DMS53 treated with DMSO at 0.1 percent for 48 hours (cell line): ENCODE measurements around the gene COLEC12.

Source experiments
- DNase-seq: peaks from one replicate; lab custom pipeline; 2025; ENCODE audit not compliant: unreplicated experiment; lab: John Stamatoyannopoulos, UW

Gene COLEC12

GRCh38 chr18:390741-391478, 109.6 kb downstream of the COLEC12 start:
- DNase-seq = no peak

GRCh38 chr18:389658-390357, 110.7 kb downstream of the COLEC12 start:
- DNase-seq = no peak

GRCh38 chr18:388200-388599, 112.3 kb downstream of the COLEC12 start:
- no peak for DNase-seq

GRCh38 chr18:386994-387393, 113.5 kb downstream of the COLEC12 start:
- no peak for DNase-seq

- DNase-seq = no peak
Measured at GRCh38 chr18:384897-385296, 115.6 kb downstream of the COLEC12 start.

GRCh38 chr18:383135-383534, 117.4 kb downstream of the COLEC12 start:
- DNase-seq = no peak

- no peak for DNase-seq
Measured at GRCh38 chr18:382423-382984, 118.0 kb downstream of the COLEC12 start.

GRCh38 chr18:379681-380330, 120.7 kb downstream of the COLEC12 start:
- DNase-seq = no peak

GRCh38 chr18:378079-378478, 122.4 kb downstream of the COLEC12 start:
- DNase-seq = no peak

- no peak for DNase-seq
Measured at GRCh38 chr18:377088-377487, 123.4 kb downstream of the COLEC12 start.

GRCh38 chr18:376311-376710, 124.2 kb downstream of the COLEC12 start:
- DNase-seq = no peak

- no peak for DNase-seq
Measured at GRCh38 chr18:374721-375168, 125.8 kb downstream of the COLEC12 start.

- no peak for DNase-seq
Measured at GRCh38 chr18:373780-374179, 126.7 kb downstream of the COLEC12 start.

- no peak for DNase-seq
Measured at GRCh38 chr18:371609-371982, 128.9 kb downstream of the COLEC12 start.

GRCh38 chr18:370751-371608, 129.5 kb downstream of the COLEC12 start:
- DNase-seq = no peak

- DNase-seq = no peak
Measured at GRCh38 chr18:369224-370015, 131.1 kb downstream of the COLEC12 start.

GRCh38 chr18:366466-367061, 133.9 kb downstream of the COLEC12 start:
- no peak for DNase-seq

- DNase-seq = no peak
Measured at GRCh38 chr18:365651-366050, 134.8 kb downstream of the COLEC12 start.

GRCh38 chr18:364256-364826, 136.2 kb downstream of the COLEC12 start:
- DNase-seq = no peak
